HEK293 (cell line): Measurements from ENCODE around the gene RAD51AP1.

Experiments used
- CTCF ChIA-PET: fragments of 350-600 bp; formaldehyde crosslinking; extraction: SDS; loops from one replicate; lab custom pipeline; 2021; ENCODE audit warnings: antibody characterized with exemption; lab: Yijun Ruan, JAX
- POLR2A ChIA-PET: fragments of 300-600 bp; formaldehyde crosslinking; extraction: SDS; loops from one replicate; lab custom pipeline; 2020; ENCODE audit warnings: antibody characterized with exemption, inconsistent platforms; lab: Yijun Ruan, JAX
- H3K27ac ChIP-seq: fragments of 200-500 bp; sonication (Bioruptor generic); 2 replicates; pipeline ENCODE4 v1.5.1; 2014; ENCODE audit warnings: low read depth, low read length, control low read depth, inconsistent platforms; ENCODE audit errors: extremely low read depth
- H3K36me3 ChIP-seq, 2 experiments: fragments of 200-500 bp in 1 of 2; sonication (Bioruptor generic) in 1 of 2; 1 replicate in 1 of 2; 2 replicates in 1 of 2; pipeline ENCODE4 v1.5.1; 2014 to 2017; ENCODE audit warnings: inconsistent platforms in 2 of 2, low read length in 2 of 2; ENCODE audit not compliant: control insufficient read depth in 2 of 2, insufficient read depth in 1 of 2
- H3K4me1 ChIP-seq: fragments of 200-500 bp; sonication (Bioruptor generic); 2 replicates; pipeline ENCODE4 v1.5.1; 2014; ENCODE audit warnings: mild to moderate bottlenecking, low read length, inconsistent platforms; ENCODE audit not compliant: control insufficient read depth, insufficient read depth
- H3K4me3 ChIP-seq: 2 replicates; pipeline ENCODE4 v1.5.1; 2011; ENCODE audit warnings: low read depth, mild to moderate bottlenecking, control low read depth, low read length, moderate library complexity
- H3K9me3 ChIP-seq: fragments of 200-500 bp; sonication (Bioruptor generic); 2 replicates; pipeline ENCODE4 v1.5.1; 2014; ENCODE audit warnings: low read depth, low read length, inconsistent platforms; ENCODE audit not compliant: control insufficient read depth, insufficient read depth
- AEBP2 ChIP-seq: fragments of 450-650 bp; formaldehyde crosslinking; IDR thresholded peaks from 2 replicates; pipeline ENCODE4 v1.5.1; 2016; ENCODE audit warnings: missing biosample characterization, missing genetic modification characterization, borderline replicate concordance
- GLIS2 ChIP-seq: fragments of 450-650 bp; formaldehyde crosslinking; IDR thresholded peaks from 2 replicates; pipeline ENCODE4 v1.5.1; 2016; ENCODE audit warnings: missing biosample characterization, missing genetic modification characterization
- HIC1 ChIP-seq: fragments of 450-650 bp; formaldehyde crosslinking; IDR thresholded peaks from 2 replicates; pipeline ENCODE4 v1.5.1; 2016; ENCODE audit warnings: missing biosample characterization, missing genetic modification characterization
- HOXA7 ChIP-seq: sonication (generic); formaldehyde crosslinking; IDR thresholded peaks from 2 replicates; pipeline ENCODE4 v1.8.1; 2022; ENCODE audit warnings: missing genetic modification reagents, borderline replicate concordance
- HOXD13 ChIP-seq: sonication (generic); formaldehyde crosslinking; IDR thresholded peaks from 2 replicates; pipeline ENCODE4 v1.8.0; 2022; ENCODE audit warnings: missing genetic modification reagents, borderline replicate concordance
- SCRT2 ChIP-seq: fragments of 450-650 bp; formaldehyde crosslinking; IDR thresholded peaks from 2 replicates; pipeline ENCODE4 v1.5.1; 2016; ENCODE audit warnings: missing biosample characterization, missing genetic modification characterization
- SP2 ChIP-seq: fragments of 450-650 bp; formaldehyde crosslinking; IDR thresholded peaks from 2 replicates; pipeline ENCODE4 v1.5.1; 2016; ENCODE audit warnings: missing biosample characterization, missing genetic modification characterization
- TCF7L2 ChIP-seq: IDR thresholded peaks from 2 replicates; pipeline ENCODE4 v1.6.1; 2011; ENCODE audit warnings: low read depth, mild to moderate bottlenecking, inconsistent platforms, low read length, moderate library complexity, borderline replicate concordance
- YY2 ChIP-seq: fragments of 450-650 bp; formaldehyde crosslinking; IDR thresholded peaks from 2 replicates; pipeline ENCODE4 v1.5.1; 2016; ENCODE audit warnings: missing biosample characterization, missing genetic modification characterization
- ZNF214 ChIP-seq: fragments of 450-650 bp; formaldehyde crosslinking; IDR thresholded peaks from 2 replicates; pipeline ENCODE4 v1.5.1; 2017; ENCODE audit warnings: missing biosample characterization, mild to moderate bottlenecking, missing genetic modification characterization, borderline replicate concordance
- ZNF555 ChIP-seq: fragments of 450-650 bp; formaldehyde crosslinking; conservative IDR thresholded peaks from 2 replicates; pipeline ENCODE4 v1.5.1; 2017; ENCODE audit warnings: missing biosample characterization, mild to moderate bottlenecking, missing genetic modification characterization, inconsistent platforms
- ZNF626 ChIP-seq: fragments of 450-650 bp; sonication (Bioruptor Pico); formaldehyde crosslinking; IDR thresholded peaks from 2 replicates; pipeline ENCODE4 v1.5.1; 2018; ENCODE audit warnings: missing biosample characterization, missing genetic modification characterization, inconsistent platforms
- ZNF658 ChIP-seq: fragments of 450-650 bp; formaldehyde crosslinking; IDR thresholded peaks from 2 replicates; pipeline ENCODE4; 2016; ENCODE audit warnings: missing biosample characterization, missing genetic modification characterization
- ZNF660 ChIP-seq: fragments of 450-650 bp; IDR thresholded peaks from 2 replicates; pipeline ENCODE4 v1.5.1; 2018; ENCODE audit warnings: missing biosample characterization, mild to moderate bottlenecking, missing genetic modification characterization
- ZNF664 ChIP-seq: fragments of 450-650 bp; formaldehyde crosslinking; IDR thresholded peaks from 2 replicates; pipeline ENCODE4 v1.5.1; 2016; ENCODE audit warnings: missing biosample characterization, missing genetic modification characterization
- ZNF670 ChIP-seq: fragments of 450-650 bp; formaldehyde crosslinking; IDR thresholded peaks from 2 replicates; pipeline ENCODE4 v1.5.1; 2016; ENCODE audit warnings: missing biosample characterization, missing genetic modification characterization, low read depth
- ZNF768 ChIP-seq: fragments of 450-650 bp; formaldehyde crosslinking; IDR thresholded peaks from 2 replicates; pipeline ENCODE4 v1.5.1; 2018; ENCODE audit warnings: missing biosample characterization, mild to moderate bottlenecking, missing genetic modification characterization
- TF ChIP-seq, protein P1 (sequence below): fragments of 450-650 bp; formaldehyde crosslinking; IDR thresholded peaks from 2 replicates; pipeline ENCODE4 v1.5.0; 2017; ENCODE audit warnings: missing biosample characterization, missing genetic modification characterization, borderline replicate concordance
- TF ChIP-seq, protein P2 (sequence below): fragments of 450-650 bp; formaldehyde crosslinking; IDR thresholded peaks from 2 replicates; pipeline ENCODE4 v1.5.1; 2016; ENCODE audit warnings: missing biosample characterization, missing genetic modification characterization

Gene RAD51AP1

GRCh38 chr12:4555804-4556203 is 17.1 kb downstream of the RAD51AP1 start:
- TF ChIP-seq ZNF555 (tag by site-specific recombination) (no peak), HOXA7 (no peak), TCF7L2 (no peak), YY2 (tag by site-specific recombination) (no peak), ZNF214 (tag by site-specific recombination) (no peak), GLIS2 (tag by site-specific recombination) (no peak), ZNF658 (tag by site-specific recombination) (no peak), ZNF670 (tag by site-specific recombination) (no peak), AEBP2 (tag by site-specific recombination) (no peak), SCRT2 (tag by site-specific recombination) (no peak)
- TF ChIP-seq, protein P1, sequence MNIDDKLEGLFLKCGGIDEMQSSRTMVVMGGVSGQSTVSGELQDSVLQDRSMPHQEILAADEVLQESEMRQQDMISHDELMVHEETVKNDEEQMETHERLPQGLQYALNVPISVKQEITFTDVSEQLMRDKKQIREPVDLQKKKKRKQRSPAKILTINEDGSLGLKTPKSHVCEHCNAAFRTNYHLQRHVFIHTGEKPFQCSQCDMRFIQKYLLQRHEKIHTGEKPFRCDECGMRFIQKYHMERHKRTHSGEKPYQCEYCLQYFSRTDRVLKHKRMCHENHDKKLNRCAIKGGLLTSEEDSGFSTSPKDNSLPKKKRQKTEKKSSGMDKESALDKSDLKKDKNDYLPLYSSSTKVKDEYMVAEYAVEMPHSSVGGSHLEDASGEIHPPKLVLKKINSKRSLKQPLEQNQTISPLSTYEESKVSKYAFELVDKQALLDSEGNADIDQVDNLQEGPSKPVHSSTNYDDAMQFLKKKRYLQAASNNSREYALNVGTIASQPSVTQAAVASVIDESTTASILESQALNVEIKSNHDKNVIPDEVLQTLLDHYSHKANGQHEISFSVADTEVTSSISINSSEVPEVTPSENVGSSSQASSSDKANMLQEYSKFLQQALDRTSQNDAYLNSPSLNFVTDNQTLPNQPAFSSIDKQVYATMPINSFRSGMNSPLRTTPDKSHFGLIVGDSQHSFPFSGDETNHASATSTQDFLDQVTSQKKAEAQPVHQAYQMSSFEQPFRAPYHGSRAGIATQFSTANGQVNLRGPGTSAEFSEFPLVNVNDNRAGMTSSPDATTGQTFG, result no peak
- no peak overlapping the region for H3K27ac ChIP-seq
- no peaks in the 10 kb centered on the region for H3K4me1 ChIP-seq
- H3K9me3 ChIP-seq, result no peaks in the 10 kb centered on the region
- POLR2A ChIA-PET, result no interaction called here
- H3K4me3 ChIP-seq, result no peak overlapping the region
- CTCF ChIA-PET, result no interaction called here
- H3K36me3 ChIP-seq, result peaks cover 49 to 78% of the 10 kb centered on the region in 2 experiments

- CTCF ChIA-PET, result no interaction called here
- H3K9me3 ChIP-seq, result no peaks in the 10 kb centered on the region
- no peak overlapping the region for H3K4me3 ChIP-seq
- no peak overlapping the region for H3K27ac ChIP-seq
- TF ChIP-seq SP2 (tag by site-specific recombination) (no peak), ZNF626 (no peak), ZNF660 (tag by site-specific recombination) (no peak), ZNF664 (tag by site-specific recombination) (no peak), ZNF768 (tag by site-specific recombination) (no peak), HOXD13 (CRISPR knock-in tag) (no peak), HIC1 (tag by site-specific recombination) (no peak)
- TF ChIP-seq, protein P2, sequence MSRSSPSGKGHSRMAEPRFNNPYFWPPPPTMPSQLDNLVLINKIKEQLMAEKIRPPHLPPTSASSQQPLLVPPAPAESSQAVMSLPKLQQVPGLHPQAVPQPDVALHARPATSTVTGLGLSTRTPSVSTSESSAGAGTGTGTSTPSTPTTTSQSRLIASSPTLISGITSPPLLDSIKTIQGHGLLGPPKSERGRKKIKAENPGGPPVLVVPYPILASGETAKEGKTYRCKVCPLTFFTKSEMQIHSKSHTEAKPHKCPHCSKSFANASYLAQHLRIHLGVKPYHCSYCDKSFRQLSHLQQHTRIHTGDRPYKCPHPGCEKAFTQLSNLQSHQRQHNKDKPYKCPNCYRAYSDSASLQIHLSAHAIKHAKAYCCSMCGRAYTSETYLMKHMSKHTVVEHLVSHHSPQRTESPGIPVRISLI (tag by site-specific recombination), result no peak
- peaks cover 40 to 74% of the 10 kb centered on the region in 2 experiments; a peak in 2 of 3 replicates for H3K36me3 ChIP-seq
- H3K4me1 ChIP-seq, result peaks cover 4% of the 10 kb centered on the region
- POLR2A ChIA-PET, result no interaction called here
Observed at GRCh38 chr12:4556735-4557530, 18.2 kb downstream of the RAD51AP1 start.
